ENCODE measurements around the gene CADPS. TPM values are rescaled to one million over a fixed set of nuclear protein-coding genes. Genes with fewer than 3 reads are reported as not detected.
A peak's percentile ranks its signal among the peaks of the same experiment; 100 is the strongest.

The CADPS gene
- total RNA-seq, 1 experiment from 2014 or later: not detected

DNA sequence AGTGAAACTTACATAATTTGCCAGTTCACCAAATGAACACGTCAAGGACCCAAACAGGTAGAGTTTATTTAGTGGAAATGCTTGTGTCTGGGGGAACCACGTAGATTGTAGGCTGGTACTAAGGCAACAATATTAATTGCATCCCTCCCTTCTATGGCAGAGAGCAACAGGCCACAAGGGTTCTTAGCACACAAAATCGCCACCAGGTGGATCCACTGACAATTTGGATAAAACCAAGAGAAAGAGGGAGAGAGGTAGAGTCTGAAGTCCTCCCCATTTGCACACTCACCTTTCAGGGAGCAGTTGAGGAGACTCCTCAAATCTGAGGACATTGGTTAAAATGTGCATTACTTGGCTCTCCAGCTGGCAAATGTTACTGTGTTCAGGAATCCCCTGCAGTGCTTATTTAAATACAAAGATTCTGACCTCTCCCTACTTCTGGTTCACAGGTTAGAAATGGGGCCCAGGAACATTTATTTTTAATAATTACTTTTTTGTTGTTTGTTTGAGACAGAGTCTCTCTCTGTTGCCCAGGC, 320.9 kb downstream of the CADPS start:
- H3K9me3 ChIP-seq (ENCODE audit: control insufficient read depth, insufficient read depth, low read depth, low read length): no peaks in the 10 kb centered on the region
- no TSS peak for BruUV-seq (replicated peaks)
- intact Hi-C loops (cut with micrococcal nuclease; ENCODE audit: unreplicated experiment): no loop called here
- in situ Hi-C loops (cut with HindIII; ENCODE audit: low pct_unique_long_range_greater_than_20kb, low sequenced_read_pairs): no loop called here
- H3K4me3 ChIP-seq (ENCODE audit: low read depth in 2 of 2, low read length in 2 of 2): no peak overlapping the region
- no peaks in the 10 kb centered on the region for H3K36me3 ChIP-seq (ENCODE audit: control insufficient read depth, insufficient read depth, low read length)
- no peaks in the 10 kb centered on the region for H3K27me3 ChIP-seq (ENCODE audit: control insufficient read depth, insufficient read depth, low read length)
- POLR2A ChIA-PET: no interaction called here
- DNase-seq (ENCODE audit: low read depth, low spot score): no peak
- TF ChIP-seq, protein P1, sequence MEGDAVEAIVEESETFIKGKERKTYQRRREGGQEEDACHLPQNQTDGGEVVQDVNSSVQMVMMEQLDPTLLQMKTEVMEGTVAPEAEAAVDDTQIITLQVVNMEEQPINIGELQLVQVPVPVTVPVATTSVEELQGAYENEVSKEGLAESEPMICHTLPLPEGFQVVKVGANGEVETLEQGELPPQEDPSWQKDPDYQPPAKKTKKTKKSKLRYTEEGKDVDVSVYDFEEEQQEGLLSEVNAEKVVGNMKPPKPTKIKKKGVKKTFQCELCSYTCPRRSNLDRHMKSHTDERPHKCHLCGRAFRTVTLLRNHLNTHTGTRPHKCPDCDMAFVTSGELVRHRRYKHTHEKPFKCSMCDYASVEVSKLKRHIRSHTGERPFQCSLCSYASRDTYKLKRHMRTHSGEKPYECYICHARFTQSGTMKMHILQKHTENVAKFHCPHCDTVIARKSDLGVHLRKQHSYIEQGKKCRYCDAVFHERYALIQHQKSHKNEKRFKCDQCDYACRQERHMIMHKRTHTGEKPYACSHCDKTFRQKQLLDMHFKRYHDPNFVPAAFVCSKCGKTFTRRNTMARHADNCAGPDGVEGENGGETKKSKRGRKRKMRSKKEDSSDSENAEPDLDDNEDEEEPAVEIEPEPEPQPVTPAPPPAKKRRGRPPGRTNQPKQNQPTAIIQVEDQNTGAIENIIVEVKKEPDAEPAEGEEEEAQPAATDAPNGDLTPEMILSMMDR (IDR thresholded peaks at IDR 0.05): peak; percentile 26; the same call in 1 of the 2 replicates
- TF ChIP-seq SIN3A (IDR thresholded peaks at IDR 0.05; ENCODE audit: borderline replicate concordance, insufficient read depth, low read depth, low read length): no peak
- H3K27ac ChIP-seq (ENCODE audit: low read length): no peak overlapping the region
- H3K4me1 ChIP-seq (ENCODE audit: control insufficient read depth, insufficient read depth, low read length): no peaks in the 10 kb centered on the region
- CTCF ChIA-PET: no interaction called here
- no peak for ATAC-seq

DNA sequence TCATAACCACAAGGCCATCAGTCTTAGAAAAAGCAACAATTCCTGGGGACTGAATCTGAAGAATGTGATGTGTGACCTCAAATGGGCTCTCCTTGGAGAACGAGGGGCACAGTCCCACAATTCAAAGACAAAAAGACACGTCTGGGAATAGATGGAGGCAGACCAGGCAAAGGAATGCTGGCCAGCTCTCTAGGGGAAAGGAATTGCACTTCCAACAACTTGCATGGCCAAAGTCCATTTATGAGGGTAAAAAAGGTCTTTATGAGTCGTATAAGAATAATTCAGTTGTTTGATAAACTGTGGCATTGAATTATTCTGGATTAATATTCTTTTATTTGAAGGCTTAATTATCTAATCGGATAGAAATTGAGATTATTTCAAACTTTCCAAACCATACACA, 321.4 kb downstream of the CADPS start:
- intact Hi-C loops (cut with micrococcal nuclease; ENCODE audit: unreplicated experiment): no loop called here
- Histone ChIP-seq H3K27me3 (ENCODE audit: control insufficient read depth, insufficient read depth, low read length) (no peaks in the 10 kb centered on the region), H3K36me3 (ENCODE audit: control insufficient read depth, insufficient read depth, low read length) (no peaks in the 10 kb centered on the region), H3K4me1 (ENCODE audit: control insufficient read depth, insufficient read depth, low read length) (no peaks in the 10 kb centered on the region), H3K27ac (ENCODE audit: low read length) (no peak overlapping the region), H3K4me3 (ENCODE audit: low read depth in 2 of 2, low read length in 2 of 2) (no peak overlapping the region), H3K9me3 (ENCODE audit: control insufficient read depth, insufficient read depth, low read depth, low read length) (no peaks in the 10 kb centered on the region)
- ChIA-PET POLR2A (no interaction called here), CTCF (no interaction called here)
- in situ Hi-C loops (cut with HindIII; ENCODE audit: low pct_unique_long_range_greater_than_20kb, low sequenced_read_pairs): no loop called here
- DNase-seq (ENCODE audit: low read depth, low spot score) (no peak), ATAC-seq (no peak)
- no TSS peak for BruUV-seq (replicated peaks)
- TF ChIP-seq POLR2AphosphoS5 (IDR thresholded peaks at IDR 0.05; ENCODE audit: low read depth, low read length): no peak
- no peak for TF ChIP-seq SIN3A (IDR thresholded peaks at IDR 0.05; ENCODE audit: borderline replicate concordance, insufficient read depth, low read depth, low read length)
- TF ChIP-seq TCF7L2 (IDR thresholded peaks at IDR 0.05; ENCODE audit: low read depth, low read length): no peak
- TF ChIP-seq, protein P1 (IDR thresholded peaks at IDR 0.05): no peak
- TF ChIP-seq, protein P2, sequence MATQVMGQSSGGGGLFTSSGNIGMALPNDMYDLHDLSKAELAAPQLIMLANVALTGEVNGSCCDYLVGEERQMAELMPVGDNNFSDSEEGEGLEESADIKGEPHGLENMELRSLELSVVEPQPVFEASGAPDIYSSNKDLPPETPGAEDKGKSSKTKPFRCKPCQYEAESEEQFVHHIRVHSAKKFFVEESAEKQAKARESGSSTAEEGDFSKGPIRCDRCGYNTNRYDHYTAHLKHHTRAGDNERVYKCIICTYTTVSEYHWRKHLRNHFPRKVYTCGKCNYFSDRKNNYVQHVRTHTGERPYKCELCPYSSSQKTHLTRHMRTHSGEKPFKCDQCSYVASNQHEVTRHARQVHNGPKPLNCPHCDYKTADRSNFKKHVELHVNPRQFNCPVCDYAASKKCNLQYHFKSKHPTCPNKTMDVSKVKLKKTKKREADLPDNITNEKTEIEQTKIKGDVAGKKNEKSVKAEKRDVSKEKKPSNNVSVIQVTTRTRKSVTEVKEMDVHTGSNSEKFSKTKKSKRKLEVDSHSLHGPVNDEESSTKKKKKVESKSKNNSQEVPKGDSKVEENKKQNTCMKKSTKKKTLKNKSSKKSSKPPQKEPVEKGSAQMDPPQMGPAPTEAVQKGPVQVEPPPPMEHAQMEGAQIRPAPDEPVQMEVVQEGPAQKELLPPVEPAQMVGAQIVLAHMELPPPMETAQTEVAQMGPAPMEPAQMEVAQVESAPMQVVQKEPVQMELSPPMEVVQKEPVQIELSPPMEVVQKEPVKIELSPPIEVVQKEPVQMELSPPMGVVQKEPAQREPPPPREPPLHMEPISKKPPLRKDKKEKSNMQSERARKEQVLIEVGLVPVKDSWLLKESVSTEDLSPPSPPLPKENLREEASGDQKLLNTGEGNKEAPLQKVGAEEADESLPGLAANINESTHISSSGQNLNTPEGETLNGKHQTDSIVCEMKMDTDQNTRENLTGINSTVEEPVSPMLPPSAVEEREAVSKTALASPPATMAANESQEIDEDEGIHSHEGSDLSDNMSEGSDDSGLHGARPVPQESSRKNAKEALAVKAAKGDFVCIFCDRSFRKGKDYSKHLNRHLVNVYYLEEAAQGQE (IDR thresholded peaks at IDR 0.05; ENCODE audit: insufficient read depth in 1 of 2, low read depth in 2 of 2, low read length in 1 of 2): no peak
